GM12891 (cell line): ENCODE data around the gene FAM47E.

ENCODE experiments used
- POLR2A ChIP-seq: IDR thresholded peaks from 2 replicates; pipeline ENCODE4 v1.6.1; 2011; ENCODE audit warnings: low read depth, low read length, control low read depth
- POLR2AphosphoS5 ChIP-seq: IDR thresholded peaks from 2 replicates; pipeline ENCODE4 v1.6.1; 2011; ENCODE audit warnings: low read depth, low read length, control low read depth
- SPI1 ChIP-seq: IDR thresholded peaks from 2 replicates; pipeline ENCODE4 v1.6.1; 2011; ENCODE audit warnings: low read depth, low read length, control low read depth

GRCh38 chr4:76322236-76322635 lies 70.7 kb downstream of the FAM47E start:
- no peak for TF ChIP-seq POLR2A
- no peak for TF ChIP-seq POLR2AphosphoS5
- no peak for TF ChIP-seq SPI1
